Measurements from ENCODE around the gene MXD4.
"Not testable (repeated sequence)": the region's sequence is repeated elsewhere in the genome, so short reads cannot be mapped to it uniquely, and the experiment has no call there.

The MXD4 gene

GRCh38 chr4:2247128-2248043 lies 14.5 kb downstream of the MXD4 start:
- no peak for ATAC-seq
- H3K4me1 Mint-ChIP-seq, result peaks cover 17% of the 10 kb centered on the region
- H3K36me3 Mint-ChIP-seq (ENCODE audit: low read depth), result no peaks in the 10 kb centered on the region
- H3K4me3 Mint-ChIP-seq, result no peak overlapping the region
- no peaks in the 10 kb centered on the region for H3K27me3 Mint-ChIP-seq
- no peaks in the 10 kb centered on the region for H3K9me3 Mint-ChIP-seq
- DNase-seq, result no peak
- no peak overlapping the region for H3K27ac Mint-ChIP-seq

- peaks cover 17% of the 10 kb centered on the region for H3K4me1 Mint-ChIP-seq
- H3K27ac Mint-ChIP-seq, result no peak overlapping the region
- ATAC-seq (no peak), DNase-seq (no peak)
- no peaks in the 10 kb centered on the region for H3K27me3 Mint-ChIP-seq
- no peak overlapping the region for H3K4me3 Mint-ChIP-seq
- no peaks in the 10 kb centered on the region for H3K9me3 Mint-ChIP-seq
- no peaks in the 10 kb centered on the region for H3K36me3 Mint-ChIP-seq (ENCODE audit: low read depth)
These were observed 15.4 kb downstream of the MXD4 start for GRCh38 chr4:2246384-2247127.

- H3K36me3 Mint-ChIP-seq (ENCODE audit: low read depth), result no peaks in the 10 kb centered on the region
- H3K27me3 Mint-ChIP-seq, result no peaks in the 10 kb centered on the region
- no peak overlapping the region for H3K27ac Mint-ChIP-seq
- peaks cover 19% of the 10 kb centered on the region for H3K4me1 Mint-ChIP-seq
- ATAC-seq, result no peak
- DNase-seq, result no peak
- H3K9me3 Mint-ChIP-seq, result no peaks in the 10 kb centered on the region
- no peak overlapping the region for H3K4me3 Mint-ChIP-seq
These were observed 16.1 kb downstream of the MXD4 start for GRCh38 chr4:2245787-2246275.

- no peak overlapping the region for H3K4me3 Mint-ChIP-seq
- no peak for ATAC-seq
- no peak for DNase-seq
- H3K27ac Mint-ChIP-seq, result no peak overlapping the region
- H3K36me3 Mint-ChIP-seq (ENCODE audit: low read depth), result peaks cover under 1% of the 10 kb centered on the region
- peaks cover 25% of the 10 kb centered on the region for H3K4me1 Mint-ChIP-seq
- H3K27me3 Mint-ChIP-seq, result no peaks in the 10 kb centered on the region
- no peaks in the 10 kb centered on the region for H3K9me3 Mint-ChIP-seq
These were observed 16.7 kb downstream of the MXD4 start for GRCh38 chr4:2245057-2245786.

- H3K4me1 Mint-ChIP-seq, result peaks cover 37% of the 10 kb centered on the region
- no peak for ATAC-seq
- H3K27ac Mint-ChIP-seq, result no peak overlapping the region
These were observed 18.1 kb downstream of the MXD4 start for GRCh38 chr4:2243681-2244380.

GRCh38 chr4:2241410-2242353 lies 20.2 kb downstream of the MXD4 start, which contains the start of the genes HAUS3 and POLN:
TSS of gene HAUS3 (minus strand) at chr4:2242121. CDS start at chr4:2240946, 1,175 bp downstream.
TSS of gene POLN (minus strand) at chr4:2242121. CDS start at chr4:2229231, 12,890 bp downstream.
- no peaks in the 10 kb centered on the region for H3K27me3 Mint-ChIP-seq
- peak within 1 kb of the TSS; percentile 83 for H3K4me3 Mint-ChIP-seq
- peaks cover 54% of the 10 kb centered on the region for H3K4me1 Mint-ChIP-seq
- H3K27ac Mint-ChIP-seq, result peak within 1 kb of the TSS; percentile 76
- ATAC-seq, result peak; percentile 94
- peak; percentile 99 for DNase-seq
- peaks cover 20% of the 10 kb centered on the region for H3K36me3 Mint-ChIP-seq (ENCODE audit: low read depth)
- H3K9me3 Mint-ChIP-seq, result no peaks in the 10 kb centered on the region

More at GRCh38 chr4:2243681-2244380, 18.1 kb downstream of the MXD4 start:
- Mint-ChIP-seq H3K36me3 (ENCODE audit: low read depth) (peaks cover 10% of the 10 kb centered on the region), H3K9me3 (no peaks in the 10 kb centered on the region), H3K27me3 (no peaks in the 10 kb centered on the region), H3K4me3 (no peak overlapping the region)
- DNase-seq, result peak; percentile 35

- H3K9me3 Mint-ChIP-seq, result no peaks in the 10 kb centered on the region
- peak overlapping the region; percentile 83 for H3K4me3 Mint-ChIP-seq
- no peak for ATAC-seq
- DNase-seq, result no peak
- peak overlapping the region; percentile 76 for H3K27ac Mint-ChIP-seq
- peaks cover 54% of the 10 kb centered on the region for H3K4me1 Mint-ChIP-seq
- no peaks in the 10 kb centered on the region for H3K27me3 Mint-ChIP-seq
- H3K36me3 Mint-ChIP-seq (ENCODE audit: low read depth), result peaks cover 23% of the 10 kb centered on the region
These were observed 20.9 kb downstream of the MXD4 start for GRCh38 chr4:2241003-2241402.

GRCh38 chr4:2236944-2237666 lies 24.8 kb downstream of the MXD4 start:
- H3K9me3 Mint-ChIP-seq, result no peaks in the 10 kb centered on the region
- H3K36me3 Mint-ChIP-seq (ENCODE audit: low read depth), result peaks cover 38% of the 10 kb centered on the region
- no peak overlapping the region for H3K27ac Mint-ChIP-seq
- DNase-seq, result no peak
- no peak for ATAC-seq
- H3K4me3 Mint-ChIP-seq, result no peak overlapping the region
- no peaks in the 10 kb centered on the region for H3K27me3 Mint-ChIP-seq
- H3K4me1 Mint-ChIP-seq, result peaks cover 42% of the 10 kb centered on the region

GRCh38 chr4:2231082-2231481 lies 30.8 kb downstream of the MXD4 start:
- H3K27ac Mint-ChIP-seq, result no peak overlapping the region
- H3K36me3 Mint-ChIP-seq (ENCODE audit: low read depth), result peaks cover 26% of the 10 kb centered on the region

GRCh38 chr4:2226261-2226660 lies 35.6 kb downstream of the MXD4 start:
- no peak overlapping the region for H3K4me3 Mint-ChIP-seq
- H3K36me3 Mint-ChIP-seq (ENCODE audit: low read depth), result peaks cover 11% of the 10 kb centered on the region
- no peak overlapping the region for H3K27ac Mint-ChIP-seq
- H3K4me1 Mint-ChIP-seq, result peaks cover 2% of the 10 kb centered on the region
- H3K9me3 Mint-ChIP-seq, result no peaks in the 10 kb centered on the region
- H3K27me3 Mint-ChIP-seq, result no peaks in the 10 kb centered on the region
- DNase-seq, result no peak
- ATAC-seq, result no peak

More at GRCh38 chr4:2231082-2231481, 30.8 kb downstream of the MXD4 start:
- DNase-seq, result no peak
- H3K4me3 Mint-ChIP-seq, result no peak overlapping the region
- H3K9me3 Mint-ChIP-seq, result no peaks in the 10 kb centered on the region
- H3K4me1 Mint-ChIP-seq, result peaks cover 8% of the 10 kb centered on the region
- H3K27me3 Mint-ChIP-seq, result no peaks in the 10 kb centered on the region
- no peak for ATAC-seq

GRCh38 chr4:2222838-2223237 lies 39.1 kb downstream of the MXD4 start:
- DNase-seq (no peak), ATAC-seq (no peak)
- H3K9me3 Mint-ChIP-seq, result no peaks in the 10 kb centered on the region
- H3K36me3 Mint-ChIP-seq (ENCODE audit: low read depth), result no peaks in the 10 kb centered on the region
- H3K27ac Mint-ChIP-seq, result no peak overlapping the region
- H3K4me1 Mint-ChIP-seq, result peaks cover 2% of the 10 kb centered on the region
- H3K27me3 Mint-ChIP-seq, result no peaks in the 10 kb centered on the region
- no peak overlapping the region for H3K4me3 Mint-ChIP-seq

GRCh38 chr4:2221378-2221777 lies 40.5 kb downstream of the MXD4 start:
- not testable (repeated sequence) for DNase-seq; H3K27me3 Mint-ChIP-seq; ATAC-seq; H3K4me1 Mint-ChIP-seq; H3K36me3 Mint-ChIP-seq (ENCODE audit: low read depth); H3K4me3 Mint-ChIP-seq; H3K9me3 Mint-ChIP-seq; H3K27ac Mint-ChIP-seq
